Lower leg skin (tissue), 3 donors: ENCODE data around the gene PHEX.

Experiments
- POLR2A ChIP-seq, 2 donors: fragments of 450-650 bp; IDR thresholded peaks; one replicate each; pipeline ENCODE4 v1.6.1; 2016 to 2017; ENCODE audit warnings: antibody characterized with exemption in 2 of 2, mild to moderate bottlenecking in 1 of 2, moderate library complexity in 1 of 2
- TF ChIP-seq, protein P1 (sequence below), 3 donors: fragments of 450-650 bp; IDR thresholded peaks; one replicate each; pipeline ENCODE4 v1.5.1; 2016; ENCODE audit warnings: antibody characterized with exemption in 3 of 3, mild to moderate bottlenecking in 3 of 3, moderate library complexity in 2 of 3

DNA sequence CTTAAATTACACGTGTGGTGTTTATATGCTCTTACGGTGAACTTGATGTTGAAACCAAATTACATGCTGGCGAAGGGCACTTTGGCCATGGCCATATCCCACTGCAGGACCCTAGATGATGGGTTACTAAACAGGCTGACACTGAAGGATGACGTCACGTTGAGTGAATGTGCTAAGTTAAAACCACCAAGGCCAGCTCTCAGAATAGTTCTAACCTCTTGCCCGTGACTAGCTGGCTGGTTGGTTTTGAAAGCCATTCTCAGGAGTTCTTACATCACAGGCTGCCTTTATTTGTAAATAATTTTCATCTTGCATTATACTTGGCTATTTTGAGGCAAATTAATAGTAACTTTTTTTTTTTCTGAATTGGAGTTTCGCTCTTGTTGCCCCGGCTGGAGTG lies 41.3 kb upstream of the PHEX start:
- TF ChIP-seq, protein P1, sequence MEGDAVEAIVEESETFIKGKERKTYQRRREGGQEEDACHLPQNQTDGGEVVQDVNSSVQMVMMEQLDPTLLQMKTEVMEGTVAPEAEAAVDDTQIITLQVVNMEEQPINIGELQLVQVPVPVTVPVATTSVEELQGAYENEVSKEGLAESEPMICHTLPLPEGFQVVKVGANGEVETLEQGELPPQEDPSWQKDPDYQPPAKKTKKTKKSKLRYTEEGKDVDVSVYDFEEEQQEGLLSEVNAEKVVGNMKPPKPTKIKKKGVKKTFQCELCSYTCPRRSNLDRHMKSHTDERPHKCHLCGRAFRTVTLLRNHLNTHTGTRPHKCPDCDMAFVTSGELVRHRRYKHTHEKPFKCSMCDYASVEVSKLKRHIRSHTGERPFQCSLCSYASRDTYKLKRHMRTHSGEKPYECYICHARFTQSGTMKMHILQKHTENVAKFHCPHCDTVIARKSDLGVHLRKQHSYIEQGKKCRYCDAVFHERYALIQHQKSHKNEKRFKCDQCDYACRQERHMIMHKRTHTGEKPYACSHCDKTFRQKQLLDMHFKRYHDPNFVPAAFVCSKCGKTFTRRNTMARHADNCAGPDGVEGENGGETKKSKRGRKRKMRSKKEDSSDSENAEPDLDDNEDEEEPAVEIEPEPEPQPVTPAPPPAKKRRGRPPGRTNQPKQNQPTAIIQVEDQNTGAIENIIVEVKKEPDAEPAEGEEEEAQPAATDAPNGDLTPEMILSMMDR (IDR thresholded peaks at IDR 0.05) = no peak
- TF ChIP-seq POLR2A (IDR thresholded peaks at IDR 0.05) = no peak
